A549 (cell line): ENCODE results near the gene TBC1D22A. TPM values are rescaled to one million over a fixed set of nuclear protein-coding genes. Genes with fewer than 3 reads are reported as not detected.
"Not testable (repeated sequence)": the region's sequence is repeated elsewhere in the genome, so short reads cannot be mapped to it uniquely, and the experiment has no call there.

Source experiments
- ATAC-seq, 2 experiments: fragments of 200-7000 bp in 1 of 2; fragments of >200 bp in 1 of 2; cut with Nextera tagmentation in 1 of 2; cut with Tn5 transposase in 1 of 2; 3 replicates each; pipeline versions ENCODE4 v1.8.0 to v1.9.1; 2018 to 2020; ENCODE audit warnings: mild to moderate bottlenecking in 1 of 2, moderate library complexity in 1 of 2
- CTCF ChIA-PET: fragments of 300-600 bp; sonication (Branson Sonifier 250); formaldehyde crosslinking; extraction: SDS; loops from one replicate; lab custom pipeline; 2021; ENCODE audit warnings: antibody characterized with exemption, inconsistent platforms; lab: Yijun Ruan, JAX
- POLR2A ChIA-PET: fragments of 350-600 bp; formaldehyde crosslinking; extraction: SDS; loops from one replicate; lab custom pipeline; 2021; ENCODE audit warnings: antibody characterized with exemption, inconsistent platforms; lab: Yijun Ruan, JAX
- DNase-seq, 2 experiments: peaks; one replicate each; pipeline versions ENCODE4 v3.0.0 to v3.0.0-alpha.2; 2011 to 2016; ENCODE audit warnings: low read depth in 1 of 2, low spot score in 1 of 2
- FAIRE-seq: peaks from 2 replicates; lab custom pipeline; 2011; peaks lifted over from hg19 to GRCh38; lab: Jason Lieb, UNC
- H3K27ac ChIP-seq, 2 experiments: fragments of >200 bp; sonication (Bioruptor Twin); formaldehyde crosslinking; 3 replicates each; pipeline ENCODE4 v1.5.1; 2016 to 2017
- H3K4me1 ChIP-seq: fragments of >200 bp; sonication (Bioruptor Twin); formaldehyde crosslinking; 3 replicates; pipeline ENCODE4 v1.6.1; 2016
- H3K4me2 ChIP-seq: fragments of >200 bp; sonication (Bioruptor Twin); formaldehyde crosslinking; 3 replicates; pipeline ENCODE4 v1.6.1; 2016
- H3K4me3 ChIP-seq: fragments of >200 bp; sonication (Bioruptor Twin); formaldehyde crosslinking; 3 replicates; pipeline ENCODE4 v1.5.1; 2016
- H3K9me3 ChIP-seq: fragments of >200 bp; sonication (Bioruptor Twin); formaldehyde crosslinking; 3 replicates; pipeline ENCODE4 v1.6.1; 2016
- CHD2 ChIP-seq: fragments of 150-350 bp; IDR thresholded peaks from 2 replicates; pipeline ENCODE4 v1.6.1; 2014; ENCODE audit warnings: low read length; ENCODE audit not compliant: partially characterized antibody
- CHD4 ChIP-seq: fragments of 200-600 bp; sonication (generic); IDR thresholded peaks from 2 replicates; pipeline ENCODE4 v1.6.1; 2016; ENCODE audit warnings: antibody characterized with exemption, mild to moderate bottlenecking, borderline replicate concordance
- EHMT2 ChIP-seq: fragments of 200-600 bp; sonication (generic); IDR thresholded peaks from 2 replicates; pipeline ENCODE4 v1.6.1; 2016; ENCODE audit warnings: antibody characterized with exemption, low read depth, mild to moderate bottlenecking, moderate library complexity
- FOXS1 ChIP-seq: fragments of 250-450 bp; sonication (Bioruptor Pico); IDR thresholded peaks from 2 replicates; pipeline ENCODE4 v1.5.0; 2020; ENCODE audit warnings: mild to moderate bottlenecking, moderate library complexity
- GATA3 ChIP-seq: IDR thresholded peaks from 2 replicates; pipeline ENCODE4 v1.6.1; 2012; ENCODE audit warnings: borderline replicate concordance
- HEYL ChIP-seq: fragments of 250-450 bp; sonication (Bioruptor Pico); IDR thresholded peaks from 2 replicates; pipeline ENCODE4 v1.8.0; 2021; ENCODE audit warnings: mild to moderate bottlenecking, moderate library complexity
- JUNB ChIP-seq: fragments of >200 bp; sonication (Bioruptor Twin); formaldehyde crosslinking; IDR thresholded peaks from 2 replicates; pipeline ENCODE4 v1.6.1; 2016
- KDM1A ChIP-seq: fragments of 200-600 bp; sonication (generic); IDR thresholded peaks from 2 replicates; pipeline ENCODE4 v1.6.1; 2016; ENCODE audit warnings: low read depth, mild to moderate bottlenecking
- MAZ ChIP-seq: fragments of 150-350 bp; IDR thresholded peaks from 2 replicates; pipeline ENCODE4 v1.6.1; 2014; ENCODE audit warnings: antibody characterized with exemption, low read depth, low read length, borderline replicate concordance
- MYC ChIP-seq: IDR thresholded peaks from 2 replicates; pipeline ENCODE4 v1.6.1; 2012; ENCODE audit warnings: mild to moderate bottlenecking, inconsistent platforms, low read length, improper control_type of control experiment, borderline replicate concordance
- NR3C1 ChIP-seq: fragments of >200 bp; sonication (Bioruptor Twin); formaldehyde crosslinking; IDR thresholded peaks from 3 replicates; pipeline ENCODE4 v1.6.1; 2017
- POLR2A ChIP-seq: IDR thresholded peaks from 2 replicates; pipeline ENCODE4 v1.6.1; 2012; ENCODE audit warnings: mild to moderate bottlenecking, low read length
- POLR2AphosphoS2 ChIP-seq: conservative IDR thresholded peaks from 2 replicates; pipeline ENCODE4 v1.6.1; 2012; ENCODE audit warnings: low read length, improper control_type of control experiment, inconsistent platforms
- RNF2 ChIP-seq: fragments of 200-600 bp; sonication (generic); IDR thresholded peaks from 2 replicates; pipeline ENCODE4 v1.6.1; 2016; ENCODE audit warnings: low read depth, mild to moderate bottlenecking, antibody characterized with exemption, moderate library complexity, borderline replicate concordance
- ZC3H11A ChIP-seq: fragments of 450-650 bp; IDR thresholded peaks from 2 replicates; pipeline ENCODE4 v1.6.1; 2014; ENCODE audit warnings: antibody characterized with exemption, mild to moderate bottlenecking
- ZFP36 ChIP-seq: fragments of 450-650 bp; IDR thresholded peaks from 2 replicates; pipeline ENCODE4 v1.6.1; 2014; ENCODE audit warnings: borderline replicate concordance; ENCODE audit not compliant: partially characterized antibody
- ZSCAN20 ChIP-seq: fragments of 250-450 bp; sonication (Bioruptor Pico); IDR thresholded peaks from 2 replicates; pipeline ENCODE4 v1.8.0; 2022; ENCODE audit warnings: mild to moderate bottlenecking, moderate library complexity
- WGBS: methylation state at CpG from one replicate; pipeline ENCODE4 v1.1.6; 2017; ENCODE audit errors: missing lambda C conversion rate; 5-methylcytosine and 5-hydroxymethylcytosine counted together
- polyA plus RNA-seq, 4 experiments: library from polyadenylated mRNA; depleted of rRNA in 3 of 4; stranded (reverse); fragments of >200 nt; fragmentation: RNase III in 1 of 4; extraction: RNeasy Plus Mini Kit Qiagen cat#74134 plus additional on column Dnase treatment in 1 of 4; gene quantifications; 2 replicates in 3 of 4; 3 replicates in 1 of 4; pipeline ENCODE4 v1.2.3, GENCODE V29; 2011 to 2017
- TF ChIP-seq, protein P1 (sequence below): IDR thresholded peaks from 2 replicates; pipeline ENCODE4 v1.6.1; 2012
- TF ChIP-seq, protein P2 (sequence below): fragments of >200 bp; sonication (Bioruptor Twin); formaldehyde crosslinking; IDR thresholded peaks from 3 replicates; pipeline ENCODE4 v1.5.1; 2016
- TF ChIP-seq, protein P3 (sequence below): IDR thresholded peaks from 2 replicates; pipeline ENCODE4 v1.6.1; 2012; ENCODE audit warnings: low read depth, borderline replicate concordance
- TF ChIP-seq, protein P4 (sequence below): IDR thresholded peaks from 2 replicates; pipeline ENCODE4 v1.6.1; 2012
- TF ChIP-seq, protein P5 (sequence below): fragments of >200 bp; sonication (Bioruptor Twin); formaldehyde crosslinking; IDR thresholded peaks from 2 replicates; pipeline ENCODE4 v1.6.1; 2016
- TF ChIP-seq, protein P6 (sequence below): fragments of 150-350 bp; IDR thresholded peaks from 2 replicates; pipeline ENCODE4 v1.6.1; 2014; ENCODE audit warnings: low read depth, mild to moderate bottlenecking, low read length

Gene TBC1D22A
- polyA plus RNA-seq, 2 of the 4 experiments (the other 2 are of a cell fraction): 8.9 to 10.8 TPM

DNA sequence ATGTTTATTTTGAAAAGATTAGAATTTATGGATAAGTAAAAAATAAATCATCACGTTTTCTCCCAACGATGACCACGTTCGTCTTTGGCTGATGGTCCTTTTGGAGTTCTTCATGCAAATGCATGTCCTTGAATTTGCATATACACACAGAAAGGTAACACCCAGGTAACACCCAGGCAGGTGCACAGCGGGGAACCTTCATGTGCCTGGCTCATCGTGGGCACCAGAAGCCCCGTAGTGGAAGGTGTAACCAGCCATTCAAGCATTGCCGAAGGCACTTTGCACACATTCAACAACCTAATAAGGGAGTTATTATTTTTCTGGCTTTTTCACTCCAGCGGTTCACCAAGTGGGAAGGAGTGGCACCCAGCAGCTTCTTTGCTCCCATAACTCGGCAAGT is 404.6 kb downstream of the TBC1D22A start:
- 92% methylated on average over 10 of the region's 10 CpGs for whole genome bisulfite sequencing
- H3K27ac ChIP-seq: no peak overlapping the region
- ATAC-seq: no peak
- POLR2A ChIA-PET: no interaction called here
- H3K4me1 ChIP-seq: no peaks in the 10 kb centered on the region
- CTCF ChIA-PET: no interaction called here
- no peak for FAIRE-seq
- H3K4me3 ChIP-seq: no peak overlapping the region
- H3K9me3 ChIP-seq: no peaks in the 10 kb centered on the region
- TF ChIP-seq CHD4 (no peak), MYC (no peak), JUNB (no peak), POLR2A (no peak), EHMT2 (no peak), RNF2 (no peak), FOXS1 (CRISPR knock-in tag) (no peak), ZFP36 (no peak), KDM1A (no peak), MAZ (no peak), ZC3H11A (no peak), GATA3 (no peak), NR3C1 (no peak), POLR2AphosphoS2 (no peak)
- TF ChIP-seq, protein P1, sequence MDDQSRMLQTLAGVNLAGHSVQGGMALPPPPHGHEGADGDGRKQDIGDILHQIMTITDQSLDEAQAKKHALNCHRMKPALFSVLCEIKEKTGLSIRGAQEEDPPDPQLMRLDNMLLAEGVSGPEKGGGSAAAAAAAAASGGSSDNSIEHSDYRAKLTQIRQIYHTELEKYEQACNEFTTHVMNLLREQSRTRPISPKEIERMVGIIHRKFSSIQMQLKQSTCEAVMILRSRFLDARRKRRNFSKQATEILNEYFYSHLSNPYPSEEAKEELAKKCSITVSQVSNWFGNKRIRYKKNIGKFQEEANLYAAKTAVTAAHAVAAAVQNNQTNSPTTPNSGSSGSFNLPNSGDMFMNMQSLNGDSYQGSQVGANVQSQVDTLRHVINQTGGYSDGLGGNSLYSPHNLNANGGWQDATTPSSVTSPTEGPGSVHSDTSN: no peak
- TF ChIP-seq, protein P2, sequence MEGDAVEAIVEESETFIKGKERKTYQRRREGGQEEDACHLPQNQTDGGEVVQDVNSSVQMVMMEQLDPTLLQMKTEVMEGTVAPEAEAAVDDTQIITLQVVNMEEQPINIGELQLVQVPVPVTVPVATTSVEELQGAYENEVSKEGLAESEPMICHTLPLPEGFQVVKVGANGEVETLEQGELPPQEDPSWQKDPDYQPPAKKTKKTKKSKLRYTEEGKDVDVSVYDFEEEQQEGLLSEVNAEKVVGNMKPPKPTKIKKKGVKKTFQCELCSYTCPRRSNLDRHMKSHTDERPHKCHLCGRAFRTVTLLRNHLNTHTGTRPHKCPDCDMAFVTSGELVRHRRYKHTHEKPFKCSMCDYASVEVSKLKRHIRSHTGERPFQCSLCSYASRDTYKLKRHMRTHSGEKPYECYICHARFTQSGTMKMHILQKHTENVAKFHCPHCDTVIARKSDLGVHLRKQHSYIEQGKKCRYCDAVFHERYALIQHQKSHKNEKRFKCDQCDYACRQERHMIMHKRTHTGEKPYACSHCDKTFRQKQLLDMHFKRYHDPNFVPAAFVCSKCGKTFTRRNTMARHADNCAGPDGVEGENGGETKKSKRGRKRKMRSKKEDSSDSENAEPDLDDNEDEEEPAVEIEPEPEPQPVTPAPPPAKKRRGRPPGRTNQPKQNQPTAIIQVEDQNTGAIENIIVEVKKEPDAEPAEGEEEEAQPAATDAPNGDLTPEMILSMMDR: no peak
- TF ChIP-seq, protein P3, sequence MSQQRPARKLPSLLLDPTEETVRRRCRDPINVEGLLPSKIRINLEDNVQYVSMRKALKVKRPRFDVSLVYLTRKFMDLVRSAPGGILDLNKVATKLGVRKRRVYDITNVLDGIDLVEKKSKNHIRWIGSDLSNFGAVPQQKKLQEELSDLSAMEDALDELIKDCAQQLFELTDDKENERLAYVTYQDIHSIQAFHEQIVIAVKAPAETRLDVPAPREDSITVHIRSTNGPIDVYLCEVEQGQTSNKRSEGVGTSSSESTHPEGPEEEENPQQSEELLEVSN: no peak
- TF ChIP-seq, protein P4, sequence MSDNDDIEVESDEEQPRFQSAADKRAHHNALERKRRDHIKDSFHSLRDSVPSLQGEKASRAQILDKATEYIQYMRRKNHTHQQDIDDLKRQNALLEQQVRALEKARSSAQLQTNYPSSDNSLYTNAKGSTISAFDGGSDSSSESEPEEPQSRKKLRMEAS: no peak
- TF ChIP-seq, protein P5, sequence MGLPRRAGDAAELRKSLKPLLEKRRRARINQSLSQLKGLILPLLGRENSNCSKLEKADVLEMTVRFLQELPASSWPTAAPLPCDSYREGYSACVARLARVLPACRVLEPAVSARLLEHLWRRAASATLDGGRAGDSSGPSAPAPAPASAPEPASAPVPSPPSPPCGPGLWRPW: no peak
- TF ChIP-seq, protein P6, sequence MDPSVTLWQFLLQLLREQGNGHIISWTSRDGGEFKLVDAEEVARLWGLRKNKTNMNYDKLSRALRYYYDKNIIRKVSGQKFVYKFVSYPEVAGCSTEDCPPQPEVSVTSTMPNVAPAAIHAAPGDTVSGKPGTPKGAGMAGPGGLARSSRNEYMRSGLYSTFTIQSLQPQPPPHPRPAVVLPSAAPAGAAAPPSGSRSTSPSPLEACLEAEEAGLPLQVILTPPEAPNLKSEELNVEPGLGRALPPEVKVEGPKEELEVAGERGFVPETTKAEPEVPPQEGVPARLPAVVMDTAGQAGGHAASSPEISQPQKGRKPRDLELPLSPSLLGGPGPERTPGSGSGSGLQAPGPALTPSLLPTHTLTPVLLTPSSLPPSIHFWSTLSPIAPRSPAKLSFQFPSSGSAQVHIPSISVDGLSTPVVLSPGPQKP: no peak
- H3K4me2 ChIP-seq: no peak overlapping the region
- no peak for DNase-seq

DNA sequence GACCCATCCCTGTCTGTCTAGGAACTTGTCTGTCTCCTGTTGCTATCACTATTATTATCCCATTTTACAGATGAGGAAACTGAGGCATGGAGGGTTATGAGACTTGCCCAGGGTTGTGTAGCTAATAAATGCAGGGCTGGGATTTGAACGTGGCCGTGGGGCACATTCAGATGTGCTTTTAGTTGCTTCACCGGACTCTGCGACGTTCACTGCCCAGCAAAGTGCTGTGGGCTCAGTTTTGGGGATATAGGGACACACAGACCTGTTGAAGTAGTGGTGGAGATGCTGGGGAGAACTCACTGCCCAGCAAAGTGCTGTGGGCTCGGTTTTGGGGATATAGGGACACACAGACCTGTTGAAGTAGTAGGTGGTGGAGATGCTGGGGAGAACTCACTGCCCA is 405.5 kb downstream of the TBC1D22A start:
- H3K27ac ChIP-seq, H3K4me3 ChIP-seq, H3K9me3 ChIP-seq, FAIRE-seq, POLR2A ChIA-PET, ATAC-seq, H3K4me2 ChIP-seq, DNase-seq, H3K4me1 ChIP-seq, CTCF ChIA-PET: not testable (repeated sequence)
- WGBS: 91% methylated on average over 4 of the region's 6 CpGs

DNA sequence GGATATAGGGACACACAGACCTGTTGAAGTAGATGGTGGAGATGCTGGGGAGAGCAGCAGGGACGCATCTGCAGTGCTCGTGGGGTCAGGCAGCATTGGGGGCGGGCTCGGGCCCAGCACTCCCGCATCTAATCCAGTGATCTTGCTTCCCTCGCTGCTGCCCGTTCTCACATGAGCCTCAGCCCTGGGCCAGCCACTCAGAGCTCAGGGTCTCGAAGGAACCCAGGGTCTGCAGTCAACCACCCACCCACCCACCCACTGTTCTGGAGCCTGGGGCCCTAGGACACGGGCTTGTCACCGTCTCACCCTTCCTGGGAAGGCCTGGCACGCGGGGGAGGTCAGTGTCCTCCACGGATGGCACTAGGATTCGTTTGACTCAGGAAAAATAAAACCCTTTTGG is 406.0 kb downstream of the TBC1D22A start:
- TF ChIP-seq POLR2AphosphoS2 (no peak), MYC (no peak), EHMT2 (no peak), JUNB (no peak), KDM1A (no peak), CHD2 (no peak), FOXS1 (CRISPR knock-in tag) (no peak), HEYL (no peak), ZSCAN20 (CRISPR knock-in tag) (no peak), GATA3 (no peak), CHD4 (no peak)
- TF ChIP-seq, protein P4: no peak
- TF ChIP-seq, protein P6: no peak
- Histone ChIP-seq H3K4me3 (no peak overlapping the region), H3K9me3 (no peaks in the 10 kb centered on the region), H3K27ac (no peak overlapping the region), H3K4me2 (no peak overlapping the region), H3K4me1 (no peaks in the 10 kb centered on the region)
- POLR2A ChIA-PET: no interaction called here
- WGBS: 93% methylated on average over 12 of the region's 14 CpGs
- DNase-seq: no peak
- no peak for FAIRE-seq
- no peak for ATAC-seq
- CTCF ChIA-PET: no interaction called here
